ENCODE data around the gene GATC.
A peak's percentile ranks its signal among the peaks of the same experiment; 100 is the strongest.

Gene GATC

DNA sequence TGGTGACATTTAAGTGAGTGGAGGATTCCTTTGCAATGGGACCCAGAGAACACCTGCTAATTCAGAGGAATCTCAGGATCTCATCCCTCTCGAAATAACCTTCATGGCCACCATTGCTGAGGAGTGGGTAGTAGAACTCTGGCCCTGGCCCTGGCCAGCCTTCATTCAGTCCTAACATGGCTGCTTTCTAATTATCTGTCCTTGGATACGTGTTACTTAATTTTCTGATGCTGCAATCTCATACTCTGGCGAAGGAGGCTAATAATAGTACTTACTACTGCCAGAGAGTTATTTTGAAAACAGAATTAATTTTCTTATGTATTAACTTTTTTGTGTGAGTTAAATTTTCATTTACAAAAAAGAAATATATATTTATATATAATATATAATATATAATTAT lies 20.4 kb upstream of the GATC start:
- no peak for DNase-seq (ENCODE audit: low read depth)
- H3K4me3 ChIP-seq (ENCODE audit: low read depth, low read length): no peak overlapping the region
- TF ChIP-seq, protein P1, sequence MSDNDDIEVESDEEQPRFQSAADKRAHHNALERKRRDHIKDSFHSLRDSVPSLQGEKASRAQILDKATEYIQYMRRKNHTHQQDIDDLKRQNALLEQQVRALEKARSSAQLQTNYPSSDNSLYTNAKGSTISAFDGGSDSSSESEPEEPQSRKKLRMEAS (IDR thresholded peaks at IDR 0.05; ENCODE audit: low read depth, low read length): no peak
- TF ChIP-seq MYC (IDR thresholded peaks at IDR 0.05; ENCODE audit: low read depth, low read length): no peak
- TF ChIP-seq POLR2A (IDR thresholded peaks at IDR 0.05; ENCODE audit: extremely low read depth, insufficient read length): no peak
- TF ChIP-seq, protein P2, sequence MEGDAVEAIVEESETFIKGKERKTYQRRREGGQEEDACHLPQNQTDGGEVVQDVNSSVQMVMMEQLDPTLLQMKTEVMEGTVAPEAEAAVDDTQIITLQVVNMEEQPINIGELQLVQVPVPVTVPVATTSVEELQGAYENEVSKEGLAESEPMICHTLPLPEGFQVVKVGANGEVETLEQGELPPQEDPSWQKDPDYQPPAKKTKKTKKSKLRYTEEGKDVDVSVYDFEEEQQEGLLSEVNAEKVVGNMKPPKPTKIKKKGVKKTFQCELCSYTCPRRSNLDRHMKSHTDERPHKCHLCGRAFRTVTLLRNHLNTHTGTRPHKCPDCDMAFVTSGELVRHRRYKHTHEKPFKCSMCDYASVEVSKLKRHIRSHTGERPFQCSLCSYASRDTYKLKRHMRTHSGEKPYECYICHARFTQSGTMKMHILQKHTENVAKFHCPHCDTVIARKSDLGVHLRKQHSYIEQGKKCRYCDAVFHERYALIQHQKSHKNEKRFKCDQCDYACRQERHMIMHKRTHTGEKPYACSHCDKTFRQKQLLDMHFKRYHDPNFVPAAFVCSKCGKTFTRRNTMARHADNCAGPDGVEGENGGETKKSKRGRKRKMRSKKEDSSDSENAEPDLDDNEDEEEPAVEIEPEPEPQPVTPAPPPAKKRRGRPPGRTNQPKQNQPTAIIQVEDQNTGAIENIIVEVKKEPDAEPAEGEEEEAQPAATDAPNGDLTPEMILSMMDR (IDR thresholded peaks at IDR 0.05; ENCODE audit: low read depth, low read length): no peak

DNA sequence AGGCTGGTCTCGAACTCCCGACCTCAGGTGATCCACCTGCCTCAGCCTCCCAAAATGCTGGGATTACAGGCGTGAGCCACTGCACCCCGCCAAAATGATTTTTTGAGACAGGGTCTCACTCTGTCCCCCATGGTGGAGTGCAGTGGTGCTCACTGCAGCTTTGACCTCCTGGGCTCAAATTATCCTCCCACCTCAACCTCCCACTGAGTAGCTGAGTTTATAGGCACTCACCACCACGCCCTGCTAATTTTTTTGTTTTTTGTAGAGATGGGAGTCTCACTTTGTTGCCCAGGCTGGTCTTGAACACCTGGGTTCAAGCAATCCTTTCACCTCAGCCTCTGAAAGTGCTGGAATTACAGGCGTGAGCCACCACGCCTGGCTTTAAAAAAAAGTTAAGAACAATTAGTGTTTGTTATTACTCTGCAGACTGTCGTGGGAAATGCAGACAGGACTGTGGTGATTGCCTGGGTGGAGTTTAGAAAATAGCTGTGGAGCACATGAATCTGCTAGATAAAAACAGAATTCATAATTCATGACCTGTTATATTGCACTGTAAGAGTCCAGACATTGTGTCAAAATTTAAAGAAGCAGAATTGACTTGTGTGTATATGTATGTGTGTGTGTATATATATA lies 17.5 kb upstream of the GATC start:
- no peak overlapping the region for H3K4me3 ChIP-seq (ENCODE audit: low read depth, low read length)
- no peak for DNase-seq (ENCODE audit: low read depth)
- TF ChIP-seq MYC (IDR thresholded peaks at IDR 0.05; ENCODE audit: low read depth, low read length): no peak
- TF ChIP-seq, protein P2 (IDR thresholded peaks at IDR 0.05; ENCODE audit: low read depth, low read length): no peak
- TF ChIP-seq POLR2A (IDR thresholded peaks at IDR 0.05; ENCODE audit: extremely low read depth, insufficient read length): no peak
- TF ChIP-seq, protein P1 (IDR thresholded peaks at IDR 0.05; ENCODE audit: low read depth, low read length): no peak

DNA sequence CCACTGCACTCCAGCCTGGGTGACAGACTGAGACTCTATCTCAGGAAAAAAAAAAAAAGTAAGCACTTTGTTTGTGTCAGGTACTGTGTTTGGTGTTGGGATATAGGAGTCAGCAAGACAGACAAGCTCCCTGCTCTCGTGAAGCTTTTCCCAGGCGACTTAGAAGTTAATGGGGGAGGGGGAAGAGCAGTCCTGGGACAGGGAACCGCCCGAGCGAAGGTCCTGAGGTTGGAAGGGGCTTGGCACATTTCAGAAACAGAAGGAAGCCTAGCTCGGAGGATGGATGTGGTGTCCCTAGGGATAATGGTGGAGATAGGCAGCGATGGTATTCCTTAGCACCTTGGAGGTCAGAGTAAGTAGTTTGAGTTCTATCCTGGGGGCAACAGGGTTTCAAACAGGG lies 16.9 kb upstream of the GATC start:
- no peak for TF ChIP-seq MYC (IDR thresholded peaks at IDR 0.05; ENCODE audit: low read depth, low read length)
- no peak for TF ChIP-seq POLR2A (IDR thresholded peaks at IDR 0.05; ENCODE audit: extremely low read depth, insufficient read length)

DNA sequence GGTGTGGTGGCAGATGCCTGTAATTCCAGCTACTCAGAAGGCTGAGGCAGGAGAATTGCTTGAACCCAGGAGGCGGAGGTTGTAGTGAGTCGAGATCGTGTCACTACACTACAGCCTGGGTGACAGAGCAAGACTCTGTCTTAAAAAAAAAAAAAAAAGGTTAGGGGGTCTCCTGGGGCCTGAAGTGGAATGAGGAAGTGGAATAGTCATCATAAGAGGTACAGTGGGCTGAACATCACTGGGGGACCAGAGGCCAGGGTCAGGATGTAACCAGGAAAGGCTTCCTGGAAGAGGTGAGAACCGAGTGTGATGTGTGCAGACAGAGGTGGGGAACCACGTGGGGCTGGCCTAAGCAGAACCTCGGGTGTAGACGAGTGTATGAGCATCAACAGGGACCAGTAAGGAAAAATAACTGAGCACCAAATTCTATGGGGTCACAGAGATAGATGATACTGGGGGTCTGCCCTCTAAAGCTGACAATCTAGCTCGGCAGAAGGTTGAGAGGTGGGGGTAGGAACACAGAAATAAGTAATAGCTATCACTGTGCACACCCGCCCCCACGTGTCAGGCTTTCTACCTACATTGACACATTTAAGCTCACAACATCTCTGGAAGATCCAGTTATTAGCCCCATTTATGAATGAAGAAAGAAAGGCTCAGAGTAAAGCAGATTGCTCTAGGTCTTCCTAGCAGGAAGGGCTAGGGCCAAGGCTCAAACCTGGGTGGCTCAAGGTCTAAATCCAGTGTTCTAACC lies 13.3 kb upstream of the GATC start:
- peak; percentile 36 for DNase-seq (ENCODE audit: low read depth)
- H3K4me3 ChIP-seq (ENCODE audit: low read depth, low read length): no peak overlapping the region
- TF ChIP-seq, protein P1 (IDR thresholded peaks at IDR 0.05; ENCODE audit: low read depth, low read length): 0 out of 2 replicates have a peak, but pooled peaks have one; percentile 18
- TF ChIP-seq MYC (IDR thresholded peaks at IDR 0.05; ENCODE audit: low read depth, low read length): no peak
- no peak for TF ChIP-seq POLR2A (IDR thresholded peaks at IDR 0.05; ENCODE audit: extremely low read depth, insufficient read length)

More for the DNA sequence above, 16.9 kb upstream of the GATC start:
- no peak for DNase-seq (ENCODE audit: low read depth)
- H3K4me3 ChIP-seq (ENCODE audit: low read depth, low read length): no peak overlapping the region

DNA sequence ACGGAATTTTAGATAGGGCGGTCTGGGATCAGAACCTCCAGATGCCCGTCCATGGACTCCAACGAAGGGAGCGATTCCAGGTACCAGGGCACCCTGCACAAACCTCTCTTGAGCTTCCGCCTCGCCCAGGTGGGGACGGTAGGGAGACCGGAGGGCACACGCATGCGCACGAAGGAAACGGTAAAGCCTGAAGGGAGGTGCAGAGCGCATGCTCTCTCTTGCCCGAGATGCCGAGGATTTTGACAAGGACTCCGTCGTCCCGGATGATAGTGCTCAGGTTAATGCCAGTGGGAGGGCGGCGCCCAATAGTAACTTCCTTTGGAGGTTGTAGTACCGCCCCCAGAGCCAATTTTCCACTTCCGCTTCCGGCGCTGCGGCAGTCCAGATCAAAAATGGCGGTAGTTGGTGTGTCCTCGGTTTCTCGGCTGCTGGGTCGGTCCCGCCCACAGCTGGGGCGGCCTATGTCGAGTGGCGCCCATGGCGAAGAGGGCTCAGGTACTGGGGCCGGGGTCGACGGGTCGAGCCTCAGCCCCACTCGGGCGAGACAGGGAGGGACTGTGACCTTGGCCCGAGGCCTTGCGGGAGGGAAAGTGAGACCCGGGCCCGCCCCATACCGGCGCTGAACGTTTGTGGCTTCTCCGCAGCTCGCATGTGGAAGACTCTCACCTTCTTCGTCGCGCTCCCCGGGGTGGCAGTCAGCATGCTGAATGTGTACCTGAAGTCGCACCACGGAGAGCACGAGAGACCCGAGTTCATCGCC lies 8.3 kb upstream of the GATC start, which contains the start of gene COX6A1:
TSS of gene COX6A1 (plus strand) at position 379 of the 760 bp plus-strand sequence. CDS start at position 393, 14 bp downstream.
- H3K4me3 ChIP-seq (ENCODE audit: low read depth, low read length): peak within 1 kb of the TSS; percentile 72
- TF ChIP-seq, protein P1 (IDR thresholded peaks at IDR 0.05; ENCODE audit: low read depth, low read length): peak; percentile 82
- TF ChIP-seq MYC (IDR thresholded peaks at IDR 0.05; ENCODE audit: low read depth, low read length) (peak; percentile 23; the same call in 1 of the 2 replicates), POLR2A (IDR thresholded peaks at IDR 0.05; ENCODE audit: extremely low read depth, insufficient read length) (peak; percentile 78)
- TF ChIP-seq, protein P2 (IDR thresholded peaks at IDR 0.05; ENCODE audit: low read depth, low read length): no peak
- peak; percentile 100 for DNase-seq (ENCODE audit: low read depth)

DNA sequence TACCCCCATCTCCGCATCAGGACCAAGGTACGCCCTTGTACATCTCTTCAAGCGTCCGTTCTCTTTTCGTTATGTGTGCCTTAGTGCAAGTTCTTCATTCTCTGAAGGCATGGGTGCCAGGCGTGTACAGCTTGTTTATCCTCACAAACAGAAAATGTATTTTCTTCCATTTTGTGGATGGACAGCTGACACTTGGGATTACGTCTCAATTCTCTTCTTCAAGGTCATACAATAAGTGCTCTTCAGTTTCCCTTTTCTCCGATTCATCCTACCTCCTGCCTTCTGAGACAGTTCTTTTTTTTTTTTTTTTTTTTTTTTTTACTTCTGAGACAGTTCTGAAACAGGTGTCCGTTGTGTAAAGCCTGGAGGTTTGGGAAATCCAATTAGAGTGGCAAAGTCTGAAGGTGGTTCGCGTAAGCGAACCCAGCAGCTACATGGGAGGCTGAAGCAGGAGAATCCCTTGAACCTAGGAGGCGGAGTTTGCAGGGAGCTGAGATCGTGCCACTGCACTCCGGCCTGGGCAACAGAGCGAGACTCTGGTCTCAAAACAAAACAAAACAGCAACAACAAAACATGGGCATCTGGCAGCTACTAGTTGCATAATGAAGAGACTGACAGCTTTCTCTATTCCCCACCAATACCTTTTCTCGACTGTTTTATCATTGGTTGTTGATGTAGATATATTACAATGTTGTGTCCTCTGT lies 7.6 kb upstream of the GATC start:
- TF ChIP-seq MYC (IDR thresholded peaks at IDR 0.05; ENCODE audit: low read depth, low read length) (no peak), POLR2A (IDR thresholded peaks at IDR 0.05; ENCODE audit: extremely low read depth, insufficient read length) (no peak)
- TF ChIP-seq, protein P1 (IDR thresholded peaks at IDR 0.05; ENCODE audit: low read depth, low read length): no peak
- TF ChIP-seq, protein P2 (IDR thresholded peaks at IDR 0.05; ENCODE audit: low read depth, low read length): no peak
- H3K4me3 ChIP-seq (ENCODE audit: low read depth, low read length): peak overlapping the region; percentile 72
- DNase-seq (ENCODE audit: low read depth): peak; percentile 39

Data from NB4 (cell line).